MM.1S (cell line): Measurements from ENCODE around the gene NR2C2.
"Not testable (repeated sequence)": the region's sequence is repeated elsewhere in the genome, so short reads cannot be mapped to it uniquely, and the experiment has no call there.

Experiments
- DNase-seq: peaks from one replicate; pipeline ENCODE4 v3.0.0-alpha.2; 2015
- H2AFZ ChIP-seq: fragments of 300-600 bp; sonication (generic); 2 replicates; pipeline ENCODE4 v1.6.0; 2016; ENCODE audit warnings: antibody characterized with exemption, low read length
- H3F3A ChIP-seq: fragments of 300-600 bp; sonication (generic); 2 replicates; pipeline ENCODE4 v1.6.1; 2016; ENCODE audit warnings: mild to moderate bottlenecking, antibody characterized with exemption, low read length, moderate library complexity, mixed read lengths; ENCODE audit not compliant: insufficient read depth
- H3K27ac ChIP-seq: fragments of 300-600 bp; sonication (generic); 2 replicates; pipeline ENCODE4 v1.5.1; 2016; ENCODE audit warnings: mild to moderate bottlenecking, low read length
- H3K27me3 ChIP-seq: fragments of 300-600 bp; sonication (generic); replicated peaks from 2 replicates; pipeline ENCODE4 v1.6.0; 2016; ENCODE audit warnings: low read length; ENCODE audit not compliant: insufficient read depth
- H3K36me3 ChIP-seq: fragments of 300-600 bp; sonication (generic); replicated peaks from 2 replicates; pipeline ENCODE4 v1.6.1; 2016; ENCODE audit warnings: mild to moderate bottlenecking, low read length, mixed read lengths; ENCODE audit not compliant: insufficient read depth
- H3K4me1 ChIP-seq: fragments of 300-600 bp; sonication (generic); 2 replicates; pipeline ENCODE4 v1.6.1; 2016; ENCODE audit warnings: low read length, mixed read lengths
- H3K4me2 ChIP-seq: fragments of 300-600 bp; sonication (generic); 2 replicates; pipeline ENCODE4 v1.6.0; 2016; ENCODE audit warnings: low read depth, low read length
- H3K4me3 ChIP-seq: fragments of 300-600 bp; sonication (generic); 2 replicates; pipeline ENCODE4 v1.5.1; 2016; ENCODE audit warnings: low read length, mixed read lengths
- H3K79me2 ChIP-seq: fragments of 300-600 bp; sonication (generic); 2 replicates; pipeline ENCODE4 v1.6.1; 2016; ENCODE audit warnings: mixed run types, low read length, mixed read lengths
- H3K9ac ChIP-seq: fragments of 300-600 bp; sonication (generic); 2 replicates; pipeline ENCODE4 v1.6.1; 2016; ENCODE audit warnings: low read length, mixed read lengths
- H3K9me2 ChIP-seq: fragments of 300-600 bp; sonication (generic); replicated peaks from 2 replicates; pipeline ENCODE4 v1.6.1; 2016; ENCODE audit warnings: mild to moderate bottlenecking, low read length, mixed read lengths; ENCODE audit not compliant: insufficient read depth
- H3K9me3 ChIP-seq: fragments of 300-600 bp; sonication (generic); replicated peaks from 2 replicates; pipeline ENCODE4 v1.6.1; 2016; ENCODE audit warnings: mild to moderate bottlenecking, low read length, mixed read lengths; ENCODE audit not compliant: insufficient read depth
- H4K20me1 ChIP-seq: fragments of 300-600 bp; sonication (generic); 2 replicates; pipeline ENCODE4 v1.6.1; 2016; ENCODE audit warnings: mild to moderate bottlenecking, low read length, moderate library complexity, mixed read lengths; ENCODE audit not compliant: insufficient read depth
- EZH2 ChIP-seq: fragments of 300-600 bp; sonication (generic); optimal IDR thresholded peaks from 2 replicates; pipeline ENCODE3; 2017; ENCODE audit warnings: low read depth, mild to moderate bottlenecking, antibody characterized with exemption, low read length, mixed read lengths
- EZH2phosphoT487 ChIP-seq: fragments of 300-600 bp; sonication (generic); IDR thresholded peaks from 2 replicates; pipeline ENCODE4 v1.6.1; 2018; ENCODE audit warnings: antibody characterized with exemption, low read length
- TF ChIP-seq, protein P1 (sequence below): fragments of 300-600 bp; sonication (generic); IDR thresholded peaks from 2 replicates; pipeline ENCODE4 v1.5.1; 2016; ENCODE audit warnings: antibody characterized with exemption, low read length, mixed read lengths

NR2C2 gene

DNA sequence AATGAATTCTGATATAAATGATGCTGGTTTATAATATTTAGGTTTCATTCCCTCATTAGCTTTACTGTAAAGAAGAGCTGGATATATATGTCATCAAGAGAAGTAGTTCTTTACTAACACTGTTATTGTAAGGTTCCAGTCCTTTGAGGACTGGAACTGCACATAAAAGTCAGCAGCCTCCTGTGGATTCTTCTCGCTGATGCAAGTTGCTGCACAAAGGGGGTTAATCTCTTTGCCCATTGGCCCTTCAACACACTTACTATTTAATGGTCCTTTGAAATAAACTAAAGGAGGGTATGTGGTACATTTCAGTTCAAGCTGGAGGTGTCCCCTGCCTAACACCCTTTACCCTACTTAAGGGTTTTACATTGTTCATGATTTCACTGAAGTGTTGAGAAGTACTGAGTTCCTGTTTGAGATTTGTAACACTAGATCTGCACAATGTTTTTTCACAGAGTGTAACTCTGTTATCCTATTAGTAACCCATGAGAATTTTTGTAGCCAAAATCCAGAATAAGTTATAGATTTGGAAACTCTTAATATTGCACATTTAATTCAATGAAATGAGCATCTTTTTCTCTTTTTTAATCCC, 43.9 kb downstream of the NR2C2 start:
- peaks cover 13% of the 10 kb centered on the region for H3K4me1 ChIP-seq
- H3K36me3 ChIP-seq, result no peaks in the 10 kb centered on the region
- DNase-seq, result no peak
- H3K9ac ChIP-seq, result no peak overlapping the region
- peaks cover 64% of the 10 kb centered on the region for H3K79me2 ChIP-seq
- H2AFZ ChIP-seq, result no peak overlapping the region
- no peaks in the 10 kb centered on the region for H3K27me3 ChIP-seq
- no peak overlapping the region for H3K4me2 ChIP-seq
- no peak overlapping the region for H3K27ac ChIP-seq
- no peak overlapping the region for H3K4me3 ChIP-seq
- no peaks in the 10 kb centered on the region for H3K9me2 ChIP-seq
- peaks cover 4% of the 10 kb centered on the region; the same call in 1 of the 2 replicates for H3F3A ChIP-seq
- TF ChIP-seq EZH2, result no peak
- TF ChIP-seq, protein P1, sequence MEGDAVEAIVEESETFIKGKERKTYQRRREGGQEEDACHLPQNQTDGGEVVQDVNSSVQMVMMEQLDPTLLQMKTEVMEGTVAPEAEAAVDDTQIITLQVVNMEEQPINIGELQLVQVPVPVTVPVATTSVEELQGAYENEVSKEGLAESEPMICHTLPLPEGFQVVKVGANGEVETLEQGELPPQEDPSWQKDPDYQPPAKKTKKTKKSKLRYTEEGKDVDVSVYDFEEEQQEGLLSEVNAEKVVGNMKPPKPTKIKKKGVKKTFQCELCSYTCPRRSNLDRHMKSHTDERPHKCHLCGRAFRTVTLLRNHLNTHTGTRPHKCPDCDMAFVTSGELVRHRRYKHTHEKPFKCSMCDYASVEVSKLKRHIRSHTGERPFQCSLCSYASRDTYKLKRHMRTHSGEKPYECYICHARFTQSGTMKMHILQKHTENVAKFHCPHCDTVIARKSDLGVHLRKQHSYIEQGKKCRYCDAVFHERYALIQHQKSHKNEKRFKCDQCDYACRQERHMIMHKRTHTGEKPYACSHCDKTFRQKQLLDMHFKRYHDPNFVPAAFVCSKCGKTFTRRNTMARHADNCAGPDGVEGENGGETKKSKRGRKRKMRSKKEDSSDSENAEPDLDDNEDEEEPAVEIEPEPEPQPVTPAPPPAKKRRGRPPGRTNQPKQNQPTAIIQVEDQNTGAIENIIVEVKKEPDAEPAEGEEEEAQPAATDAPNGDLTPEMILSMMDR, result no peak
- H3K9me3 ChIP-seq, result no peaks in the 10 kb centered on the region
- no peaks in the 10 kb centered on the region for H4K20me1 ChIP-seq

- no peak overlapping the region for H3K4me3 ChIP-seq
- H3K9ac ChIP-seq, result no peak overlapping the region
- no peaks in the 10 kb centered on the region for H3K9me2 ChIP-seq
- no peaks in the 10 kb centered on the region for H4K20me1 ChIP-seq
- H3K4me2 ChIP-seq, result no peak overlapping the region
- H3K27ac ChIP-seq, result no peak overlapping the region
- peaks cover 66% of the 10 kb centered on the region for H3K79me2 ChIP-seq
- H3K4me1 ChIP-seq, result peaks cover 14% of the 10 kb centered on the region
- no peaks in the 10 kb centered on the region for H3K27me3 ChIP-seq
- TF ChIP-seq EZH2phosphoT487, result no peak
- TF ChIP-seq, protein P1, result no peak
- TF ChIP-seq EZH2, result no peak
- H3K36me3 ChIP-seq, result no peaks in the 10 kb centered on the region
- no peak overlapping the region for H2AFZ ChIP-seq
- no peak for DNase-seq
- peaks cover 4% of the 10 kb centered on the region; the same call in 1 of the 2 replicates for H3F3A ChIP-seq
- H3K9me3 ChIP-seq, result no peaks in the 10 kb centered on the region
Observed at GRCh38 chr3:14991818-14992612, 44.6 kb downstream of the NR2C2 start.

DNA sequence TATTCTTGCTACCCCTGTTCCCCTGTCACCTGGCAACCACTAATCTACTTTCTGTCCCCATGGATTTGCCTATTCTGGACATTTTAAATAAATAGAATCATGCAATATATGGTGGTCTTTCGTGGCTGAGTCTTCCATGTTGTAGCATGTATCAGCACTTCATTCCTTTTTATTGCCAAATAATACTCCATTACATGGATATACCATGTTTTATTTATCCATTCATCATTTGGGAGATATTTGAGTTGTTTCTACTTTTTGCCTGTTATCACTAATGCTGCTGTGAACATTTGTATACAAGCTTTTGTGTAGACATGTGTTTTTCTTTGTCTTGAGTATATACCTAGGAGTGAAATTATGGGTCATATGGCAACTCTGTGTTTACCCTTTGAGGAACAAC, 50.6 kb downstream of the NR2C2 start:
- Histone ChIP-seq H2AFZ (no peak overlapping the region), H3K9me2 (no peaks in the 10 kb centered on the region), H3K27me3 (no peaks in the 10 kb centered on the region), H3K9ac (no peak overlapping the region), H3K27ac (peak overlapping the region; percentile 77; the same call in 1 of the 2 replicates), H4K20me1 (no peaks in the 10 kb centered on the region), H3K9me3 (no peaks in the 10 kb centered on the region), H3K79me2 (peaks cover 64% of the 10 kb centered on the region), H3K4me2 (no peak overlapping the region), H3K36me3 (no peaks in the 10 kb centered on the region), H3K4me1 (peaks cover 39% of the 10 kb centered on the region), H3F3A (peaks cover 29% of the 10 kb centered on the region), H3K4me3 (no peak overlapping the region)
- TF ChIP-seq, protein P1, result no peak
- TF ChIP-seq EZH2phosphoT487, result no peak
- TF ChIP-seq EZH2, result no peak
- DNase-seq, result no peak

DNA sequence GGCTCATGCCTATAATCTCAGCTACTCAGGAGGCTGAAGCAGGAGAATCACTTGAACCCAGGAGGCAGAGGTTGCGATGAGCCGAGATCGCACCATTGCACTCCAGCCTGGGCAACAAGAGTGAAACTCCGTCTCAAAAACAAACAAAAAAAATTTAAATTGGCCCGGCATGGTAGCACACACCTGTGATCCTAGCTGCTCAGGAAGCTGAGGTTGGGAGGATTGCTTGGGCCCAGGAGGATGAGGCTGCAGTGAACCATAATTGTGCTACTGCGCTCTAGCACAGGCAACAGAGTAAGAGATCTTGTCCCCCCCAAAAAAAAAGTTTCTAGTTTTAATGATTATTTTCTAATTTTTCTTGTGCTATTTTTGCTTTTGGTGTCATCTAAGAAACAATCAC, 51.8 kb downstream of the NR2C2 start:
- not testable (repeated sequence) for H2AFZ ChIP-seq, H3K27me3 ChIP-seq, H4K20me1 ChIP-seq, H3K9me2 ChIP-seq, H3K9me3 ChIP-seq, H3K36me3 ChIP-seq
- H3K4me1 ChIP-seq, result peaks cover 45% of the 10 kb centered on the region
- peak overlapping the region; percentile 17; the same call in 1 of the 2 replicates for H3K9ac ChIP-seq
- H3K27ac ChIP-seq, result peak overlapping the region; percentile 77; the same call in 1 of the 2 replicates
- peak; percentile 86 for DNase-seq
- peaks cover 29% of the 10 kb centered on the region for H3F3A ChIP-seq
- H3K79me2 ChIP-seq, result peaks cover 70% of the 10 kb centered on the region
- peak overlapping the region; percentile 59 for H3K4me2 ChIP-seq
- peak overlapping the region; percentile 30; the same call in 1 of the 2 replicates for H3K4me3 ChIP-seq
